ENCODE measurements around the gene MBTD1.
"Not testable (repeated sequence)": the region's sequence is repeated elsewhere in the genome, so short reads cannot be mapped to it uniquely, and the experiment has no call there.

The MBTD1 gene

GRCh38 chr17:51251010-51251409 lies 8.8 kb downstream of the MBTD1 start:
- DNase-seq = no peak

GRCh38 chr17:51250314-51250840 lies 9.5 kb downstream of the MBTD1 start:
- DNase-seq = no peak

GRCh38 chr17:51245535-51245934 lies 14.3 kb downstream of the MBTD1 start:
- DNase-seq = no peak

GRCh38 chr17:51244041-51244440 lies 15.8 kb downstream of the MBTD1 start:
- DNase-seq = no peak

- no peak for DNase-seq
These were observed 19.6 kb downstream of the MBTD1 start for GRCh38 chr17:51240275-51240674.

GRCh38 chr17:51238255-51238887 lies 21.5 kb downstream of the MBTD1 start:
- DNase-seq = no peak

- no peak for DNase-seq
These were observed 25.7 kb downstream of the MBTD1 start for GRCh38 chr17:51234162-51234561.

- DNase-seq = no peak
These were observed 27.9 kb downstream of the MBTD1 start for GRCh38 chr17:51231999-51232398.

- no peak for DNase-seq
These were observed 29.5 kb downstream of the MBTD1 start for GRCh38 chr17:51230306-51230705.

- DNase-seq = no peak
These were observed 30.0 kb downstream of the MBTD1 start for GRCh38 chr17:51229889-51230288.

GRCh38 chr17:51228161-51228560 lies 31.7 kb downstream of the MBTD1 start:
- no peak for DNase-seq

GRCh38 chr17:51225523-51225922 lies 34.3 kb downstream of the MBTD1 start:
- not testable (repeated sequence) for DNase-seq

GRCh38 chr17:51224402-51225262 lies 35.2 kb downstream of the MBTD1 start:
- DNase-seq = no peak

- no peak for DNase-seq
These were observed 38.5 kb downstream of the MBTD1 start for GRCh38 chr17:51221322-51221721.

- no peak for DNase-seq
These were observed 41.9 kb downstream of the MBTD1 start for GRCh38 chr17:51217946-51218345.

- DNase-seq = no peak
These were observed 44.9 kb downstream of the MBTD1 start for GRCh38 chr17:51214920-51215319.

GRCh38 chr17:51203838-51204237 lies 56.0 kb downstream of the MBTD1 start:
- DNase-seq = no peak

GRCh38 chr17:51200846-51201245 lies 59.0 kb downstream of the MBTD1 start:
- DNase-seq = no peak

- DNase-seq = no peak
These were observed 59.6 kb downstream of the MBTD1 start for GRCh38 chr17:51200295-51200694.

GRCh38 chr17:51197754-51198153 lies 62.1 kb downstream of the MBTD1 start:
- DNase-seq = no peak

- DNase-seq = no peak
These were observed 68.0 kb downstream of the MBTD1 start for GRCh38 chr17:51191895-51192294.

GRCh38 chr17:51189628-51190027 lies 70.2 kb downstream of the MBTD1 start:
- DNase-seq = no peak

- DNase-seq = no peak
These were observed 70.7 kb downstream of the MBTD1 start for GRCh38 chr17:51189162-51189561.

- DNase-seq = no peak
These were observed 71.5 kb downstream of the MBTD1 start for GRCh38 chr17:51188271-51188833.

Measured in NCI-H1694 treated with DMSO at 0.1 percent for 48 hours (cell line).